AG10803 (cell line): Measurements from ENCODE around the gene ISLR2.
"Not testable (repeated sequence)": the region's sequence is repeated elsewhere in the genome, so short reads cannot be mapped to it uniquely, and the experiment has no call there.

Experiments
- DNase-seq: peaks from one replicate; pipeline ENCODE4 v3.0.0; 2010; ENCODE audit warnings: low read depth
- H3K4me3 ChIP-seq: 2 replicates; pipeline ENCODE4 v1.5.1; 2011; ENCODE audit warnings: mild to moderate bottlenecking, low read length, control low read depth
- TF ChIP-seq, protein P1 (sequence below): conservative IDR thresholded peaks from 2 replicates; pipeline ENCODE4 v1.5.1; 2011; ENCODE audit warnings: mild to moderate bottlenecking, low read length, control low read depth, inconsistent platforms

ISLR2 gene, protein sequence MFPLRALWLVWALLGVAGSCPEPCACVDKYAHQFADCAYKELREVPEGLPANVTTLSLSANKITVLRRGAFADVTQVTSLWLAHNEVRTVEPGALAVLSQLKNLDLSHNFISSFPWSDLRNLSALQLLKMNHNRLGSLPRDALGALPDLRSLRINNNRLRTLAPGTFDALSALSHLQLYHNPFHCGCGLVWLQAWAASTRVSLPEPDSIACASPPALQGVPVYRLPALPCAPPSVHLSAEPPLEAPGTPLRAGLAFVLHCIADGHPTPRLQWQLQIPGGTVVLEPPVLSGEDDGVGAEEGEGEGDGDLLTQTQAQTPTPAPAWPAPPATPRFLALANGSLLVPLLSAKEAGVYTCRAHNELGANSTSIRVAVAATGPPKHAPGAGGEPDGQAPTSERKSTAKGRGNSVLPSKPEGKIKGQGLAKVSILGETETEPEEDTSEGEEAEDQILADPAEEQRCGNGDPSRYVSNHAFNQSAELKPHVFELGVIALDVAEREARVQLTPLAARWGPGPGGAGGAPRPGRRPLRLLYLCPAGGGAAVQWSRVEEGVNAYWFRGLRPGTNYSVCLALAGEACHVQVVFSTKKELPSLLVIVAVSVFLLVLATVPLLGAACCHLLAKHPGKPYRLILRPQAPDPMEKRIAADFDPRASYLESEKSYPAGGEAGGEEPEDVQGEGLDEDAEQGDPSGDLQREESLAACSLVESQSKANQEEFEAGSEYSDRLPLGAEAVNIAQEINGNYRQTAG

DNA sequence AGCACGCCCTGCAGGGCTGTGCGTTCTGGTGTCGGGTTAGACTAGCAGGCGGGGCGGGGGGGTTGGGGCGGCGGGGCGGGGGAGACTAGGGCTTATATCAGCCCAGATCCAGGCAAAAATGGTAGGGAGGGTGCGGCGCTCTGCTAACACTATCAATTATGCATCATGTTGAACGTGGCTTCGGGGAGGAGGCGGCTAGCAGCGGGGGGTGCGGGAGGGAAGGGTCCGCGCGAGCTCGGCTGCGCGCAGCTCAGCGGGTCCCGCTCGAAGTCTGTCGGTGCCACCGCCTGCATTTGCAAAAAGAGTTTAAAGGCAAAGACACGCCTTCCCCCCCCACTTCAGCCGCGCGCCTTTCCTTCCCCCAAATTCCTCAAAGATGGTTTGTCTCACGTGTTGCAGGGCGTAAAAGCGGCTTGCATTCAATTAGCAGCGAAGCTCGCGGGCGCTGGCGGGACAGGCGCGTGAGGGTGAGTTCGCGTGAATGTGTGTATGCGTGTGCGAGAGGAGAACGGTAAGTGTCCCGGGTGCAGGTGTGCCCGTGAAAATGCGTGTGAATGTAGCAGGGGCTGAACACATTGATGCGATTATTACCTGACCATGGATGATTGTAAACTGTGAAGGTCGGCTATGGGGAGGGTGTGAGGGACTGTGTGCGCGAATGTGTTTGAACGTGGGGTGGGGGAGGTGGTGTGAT lies at the start of gene ISLR2:
Gene ISLR2 (plus strand): TSS at position 432 of the 694 bp plus-strand sequence. CDS start 2,169 bp downstream, outside the sequence.
- TF ChIP-seq, protein P1, sequence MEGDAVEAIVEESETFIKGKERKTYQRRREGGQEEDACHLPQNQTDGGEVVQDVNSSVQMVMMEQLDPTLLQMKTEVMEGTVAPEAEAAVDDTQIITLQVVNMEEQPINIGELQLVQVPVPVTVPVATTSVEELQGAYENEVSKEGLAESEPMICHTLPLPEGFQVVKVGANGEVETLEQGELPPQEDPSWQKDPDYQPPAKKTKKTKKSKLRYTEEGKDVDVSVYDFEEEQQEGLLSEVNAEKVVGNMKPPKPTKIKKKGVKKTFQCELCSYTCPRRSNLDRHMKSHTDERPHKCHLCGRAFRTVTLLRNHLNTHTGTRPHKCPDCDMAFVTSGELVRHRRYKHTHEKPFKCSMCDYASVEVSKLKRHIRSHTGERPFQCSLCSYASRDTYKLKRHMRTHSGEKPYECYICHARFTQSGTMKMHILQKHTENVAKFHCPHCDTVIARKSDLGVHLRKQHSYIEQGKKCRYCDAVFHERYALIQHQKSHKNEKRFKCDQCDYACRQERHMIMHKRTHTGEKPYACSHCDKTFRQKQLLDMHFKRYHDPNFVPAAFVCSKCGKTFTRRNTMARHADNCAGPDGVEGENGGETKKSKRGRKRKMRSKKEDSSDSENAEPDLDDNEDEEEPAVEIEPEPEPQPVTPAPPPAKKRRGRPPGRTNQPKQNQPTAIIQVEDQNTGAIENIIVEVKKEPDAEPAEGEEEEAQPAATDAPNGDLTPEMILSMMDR, result no peak
- peak within 1 kb of the TSS; percentile 12 for H3K4me3 ChIP-seq
- DNase-seq, result peak; percentile 14

DNA sequence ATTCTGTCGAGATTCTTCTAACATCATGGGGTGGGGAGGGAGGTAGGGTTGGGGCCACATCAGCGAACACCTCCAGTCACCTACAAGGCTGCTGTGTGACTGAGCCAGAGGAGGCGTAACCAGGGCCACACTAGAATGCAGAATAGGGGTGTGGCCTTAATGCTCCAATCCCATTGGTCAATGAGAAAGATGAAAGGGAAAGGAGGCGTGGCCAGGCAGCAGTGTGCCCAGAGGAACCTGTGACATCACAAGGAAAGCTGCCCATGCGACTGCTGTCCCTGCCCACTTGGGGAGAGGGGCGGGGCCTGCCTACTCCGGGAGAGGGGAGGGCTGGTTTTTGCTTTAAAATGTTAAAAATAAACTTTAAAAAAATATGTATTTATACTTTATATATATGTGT lies 47.9 kb upstream of the ISLR2 start, which contains the start of gene GOLGA6A:
Gene GOLGA6A (minus strand): TSS at position 101 of the 400 bp plus-strand sequence. CDS start 41 bp downstream, at position 60.
- H3K4me3 ChIP-seq, DNase-seq: not testable (repeated sequence)

DNA sequence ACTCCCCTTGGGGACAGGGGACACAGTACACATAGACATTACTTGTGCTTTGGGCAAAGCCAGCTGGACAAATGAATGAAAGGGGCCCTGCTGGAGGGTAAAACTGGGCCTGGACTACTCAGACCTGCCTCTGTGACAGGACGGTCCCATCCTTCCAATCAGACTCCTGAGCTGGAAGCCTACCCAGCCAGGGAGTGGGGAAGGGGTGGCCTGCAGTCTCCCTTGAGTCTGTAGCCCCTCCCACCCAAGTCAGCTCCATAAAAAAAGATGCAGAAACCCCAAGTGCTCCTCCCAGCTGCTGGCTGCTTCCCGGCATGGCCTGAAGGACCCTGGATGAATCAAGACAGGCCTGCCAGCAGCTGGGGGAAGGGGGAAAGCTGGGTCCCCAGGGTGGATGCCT lies 35.8 kb upstream of the ISLR2 start:
- DNase-seq, H3K4me3 ChIP-seq: not testable (repeated sequence)

DNA sequence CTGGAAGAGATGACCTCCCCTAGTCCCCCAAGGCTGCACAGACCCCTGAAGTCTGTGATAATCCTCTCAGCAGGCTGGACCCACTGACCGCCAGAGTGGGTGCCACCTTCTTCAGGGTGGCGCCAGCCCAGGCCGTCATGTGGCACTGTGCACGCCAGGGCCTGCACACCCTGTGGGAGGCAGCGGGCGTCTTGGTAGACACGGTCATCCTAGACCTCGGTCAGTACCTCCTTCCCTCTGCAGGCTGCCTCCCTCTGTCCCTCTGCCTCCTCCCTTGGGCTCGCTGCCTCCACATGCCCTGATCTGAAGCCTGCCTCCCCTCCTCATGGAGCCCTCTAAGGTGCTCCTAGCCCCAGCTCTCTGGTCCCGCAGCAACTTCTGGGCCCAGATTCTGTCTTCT lies 34.8 kb upstream of the ISLR2 start:
- H3K4me3 ChIP-seq, DNase-seq: not testable (repeated sequence)

DNA sequence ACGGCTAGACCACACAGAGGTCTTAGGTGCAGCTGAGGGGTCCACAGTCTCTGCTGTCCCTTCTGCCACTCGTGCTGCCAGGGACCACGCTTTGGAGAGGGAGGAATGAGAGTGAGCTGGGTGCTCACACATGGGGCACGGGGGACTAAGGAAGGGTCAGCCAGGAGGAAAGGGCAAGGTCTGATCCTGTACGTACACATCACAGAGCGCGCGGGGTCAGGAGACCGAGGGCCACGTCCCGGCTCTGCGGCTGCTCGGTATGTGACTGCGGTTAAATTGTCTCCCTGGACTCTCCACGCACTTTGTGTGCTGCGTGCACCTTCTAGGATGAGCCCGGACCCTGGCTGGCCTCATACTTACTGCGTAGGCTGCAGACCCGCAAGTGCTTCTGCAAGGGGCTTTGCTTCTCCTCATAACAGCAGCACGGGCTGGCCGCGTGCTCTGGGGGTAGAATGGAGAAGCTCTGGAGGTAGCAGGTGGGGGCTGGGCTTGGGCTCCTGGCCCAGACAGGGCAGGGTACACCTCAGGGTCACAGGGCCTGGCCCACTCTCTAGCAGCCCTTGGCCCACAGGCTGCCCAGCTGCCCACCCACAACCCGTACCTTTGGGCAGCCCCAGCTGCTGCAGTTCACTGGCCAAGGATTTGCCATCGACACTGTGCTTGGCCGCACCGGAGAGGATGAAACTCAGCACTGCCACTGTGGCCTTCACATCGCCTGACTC lies 33.5 kb upstream of the ISLR2 start:
- not testable (repeated sequence) for H3K4me3 ChIP-seq, DNase-seq

DNA sequence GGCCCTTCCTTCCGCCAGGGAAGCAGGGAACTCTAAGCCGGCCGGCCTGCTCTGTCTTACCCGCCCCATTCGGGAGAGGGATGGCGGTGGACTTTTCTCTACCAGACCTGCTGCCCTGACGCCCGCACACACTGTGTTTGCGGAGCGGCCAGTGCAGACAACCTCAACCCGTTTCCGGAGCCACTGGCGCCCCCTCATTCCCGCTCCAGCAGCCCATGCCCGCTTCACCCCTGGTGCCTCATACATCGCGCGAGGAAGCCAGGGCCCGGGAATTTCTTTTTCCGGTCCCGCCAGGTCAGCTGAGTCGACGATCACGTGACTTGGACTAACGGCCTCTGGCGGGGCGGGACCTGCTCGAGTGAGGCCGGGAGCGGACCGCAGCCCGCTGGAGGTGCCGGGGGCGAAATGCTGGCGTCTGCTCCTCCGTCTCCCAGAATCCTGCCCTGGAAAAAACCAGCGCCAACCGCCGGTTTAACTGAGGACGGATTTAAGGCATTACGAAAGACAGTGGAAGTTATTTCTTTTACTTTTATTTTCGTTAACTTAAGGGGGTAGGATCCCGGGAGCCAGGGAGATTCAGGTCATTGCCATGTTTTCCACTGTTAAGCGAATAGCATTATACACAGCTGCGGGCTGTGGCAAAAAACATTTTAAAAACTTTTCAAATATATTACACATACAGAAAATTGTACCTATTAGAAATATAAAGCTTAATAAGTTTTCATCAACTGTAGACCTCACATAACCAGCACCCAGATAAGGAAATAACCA lies 30.2 kb upstream of the ISLR2 start:
- DNase-seq, result peak; percentile 90
- H3K4me3 ChIP-seq, result peak overlapping the region; percentile 54

DNA sequence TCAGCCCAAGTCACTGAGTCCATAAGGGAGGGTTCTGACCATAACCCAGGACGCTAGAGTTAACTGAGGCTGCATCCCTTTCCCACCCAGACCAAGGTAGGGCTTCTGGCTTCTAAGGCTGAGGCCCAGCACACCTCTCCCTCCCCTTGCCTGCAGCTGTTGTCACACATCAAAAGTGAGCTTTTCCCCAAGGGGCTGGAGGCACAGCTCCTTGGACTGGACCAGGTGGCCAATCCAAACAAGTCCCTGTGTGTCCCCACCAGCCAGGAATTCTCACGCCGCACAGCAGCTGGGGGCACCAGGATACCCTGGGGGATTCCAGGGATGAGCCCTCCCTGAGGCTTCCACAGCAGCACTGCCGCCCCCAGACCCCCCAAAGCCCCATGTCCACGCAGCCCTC lies 22.3 kb upstream of the ISLR2 start:
- H3K4me3 ChIP-seq, result no peak overlapping the region
- TF ChIP-seq, protein P1, result no peak
- DNase-seq, result no peak

DNA sequence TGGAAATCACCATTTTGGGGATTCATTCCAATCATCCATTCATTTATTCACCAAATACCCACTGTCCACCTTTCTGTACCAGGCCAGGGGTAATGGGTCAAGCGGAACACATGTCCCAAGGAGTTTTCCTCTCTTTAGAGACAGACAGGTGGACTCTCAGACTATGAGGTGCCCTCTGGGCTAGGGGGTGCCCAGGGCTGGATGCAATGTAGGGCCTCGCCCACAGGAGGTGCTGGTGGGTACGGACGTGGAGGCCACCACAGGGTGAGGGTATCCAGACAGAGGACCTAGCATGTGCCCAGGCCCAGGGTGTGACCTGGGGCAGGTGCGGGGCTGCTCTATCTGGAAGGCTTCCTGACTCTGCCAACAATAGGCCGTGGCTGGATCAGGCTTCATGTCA lies 21.8 kb upstream of the ISLR2 start:
- DNase-seq, H3K4me3 ChIP-seq: not testable (repeated sequence)

DNA sequence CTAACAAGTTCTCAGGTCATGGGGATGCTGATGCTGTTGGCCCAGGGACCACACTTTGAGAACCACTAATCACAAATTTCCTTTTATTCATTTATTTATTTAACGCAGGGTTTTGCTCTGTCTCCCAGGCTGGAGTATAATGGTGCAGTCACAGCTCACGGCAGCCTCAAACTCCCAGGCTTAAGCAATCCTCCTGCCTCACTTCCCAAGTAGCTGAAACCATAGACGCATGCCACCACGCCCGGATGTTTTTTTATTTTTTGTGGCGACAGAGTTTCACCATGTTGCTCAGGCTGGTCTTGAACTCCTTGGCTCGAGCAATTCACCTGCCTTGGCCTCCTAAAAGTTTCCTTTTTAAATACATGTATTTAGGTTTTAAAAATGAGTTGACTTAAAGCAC lies 20.7 kb upstream of the ISLR2 start:
- DNase-seq, result no peak
- no peak overlapping the region for H3K4me3 ChIP-seq
- TF ChIP-seq, protein P1, result no peak
